Osteoblast (primary cell): Measurements from ENCODE around the gene BHLHE40. TPM values are rescaled to one million over a fixed set of nuclear protein-coding genes. Genes with fewer than 3 reads are reported as not detected.

ENCODE experiments used
- DNase-seq: peaks from one replicate; pipeline ENCODE4 v3.0.0; 2011; ENCODE audit warnings: low spot score, mixed read lengths; ENCODE audit not compliant: insufficient read length; ENCODE audit errors: missing footprints
- H2AFZ ChIP-seq: 2 replicates; pipeline ENCODE4 v1.6.0; 2011; ENCODE audit warnings: mild to moderate bottlenecking, low read length
- H3K27ac ChIP-seq: 2 replicates; pipeline ENCODE4 v1.5.1; 2011; ENCODE audit warnings: mild to moderate bottlenecking, low read depth, low read length, moderate library complexity
- H3K27me3 ChIP-seq: 2 replicates; pipeline ENCODE4 v1.6.0; 2012; ENCODE audit warnings: mild to moderate bottlenecking, control low read depth, inconsistent platforms, low read length, moderate library complexity; ENCODE audit not compliant: insufficient read depth
- H3K36me3 ChIP-seq: 2 replicates; pipeline ENCODE4 v1.5.1; 2011; ENCODE audit warnings: mild to moderate bottlenecking, low read length, control low read depth, moderate library complexity; ENCODE audit not compliant: insufficient read depth
- H3K4me1 ChIP-seq: 2 replicates; pipeline ENCODE4 v1.5.1; 2011; ENCODE audit warnings: mild to moderate bottlenecking, low read length, control low read depth, moderate library complexity; ENCODE audit not compliant: insufficient read depth
- H3K4me2 ChIP-seq: 2 replicates; pipeline ENCODE4 v1.6.0; 2011; ENCODE audit warnings: mild to moderate bottlenecking, low read length; ENCODE audit not compliant: insufficient read depth
- H3K4me3 ChIP-seq: fragments of 200-600 bp; sonication (generic); 3 replicates; pipeline ENCODE4 v1.5.1; 2012; ENCODE audit warnings: mild to moderate bottlenecking, low read length, inconsistent platforms; ENCODE audit not compliant: insufficient read depth
- H3K79me2 ChIP-seq: 2 replicates; pipeline ENCODE4 v1.6.0; 2012; ENCODE audit warnings: mild to moderate bottlenecking, low read length, control low read depth, inconsistent platforms; ENCODE audit not compliant: insufficient read depth
- H3K9me3 ChIP-seq: 2 replicates; pipeline ENCODE4 v1.5.1; 2011; ENCODE audit warnings: low read depth, low read length, control low read depth
- H4K20me1 ChIP-seq: 2 replicates; pipeline ENCODE4 v1.6.0; 2012; ENCODE audit warnings: mild to moderate bottlenecking, low read length, control low read depth; ENCODE audit not compliant: insufficient read depth
- CTCF ChIP-seq: IDR thresholded peaks from 2 replicates; pipeline ENCODE4 v1.5.1; 2011; ENCODE audit warnings: mild to moderate bottlenecking, low read depth, low read length, moderate library complexity; ENCODE audit errors: extremely low read depth
- total RNA-seq: library from RNA; depleted of rRNA; stranded (reverse); fragments of >200 nt; gene quantifications from 2 replicates; pipeline ENCODE4 v1.2.3, GENCODE V29; 2012

BHLHE40 gene
- total RNA-seq, 1 donor, result 70.2 TPM

GRCh38 chr3:5001135-5001534 is 21.9 kb downstream of the BHLHE40 start:
- no peak overlapping the region for H3K4me3 ChIP-seq
- H3K27ac ChIP-seq, result no peak overlapping the region
- H2AFZ ChIP-seq, result no peak overlapping the region
- no peak for DNase-seq
- no peaks in the 10 kb centered on the region for H3K9me3 ChIP-seq
- H3K79me2 ChIP-seq, result no peaks in the 10 kb centered on the region
- H3K36me3 ChIP-seq, result no peaks in the 10 kb centered on the region
- no peak for TF ChIP-seq CTCF
- H3K4me2 ChIP-seq, result no peak overlapping the region
- H3K27me3 ChIP-seq, result no peaks in the 10 kb centered on the region
- H4K20me1 ChIP-seq, result no peaks in the 10 kb centered on the region
- H3K4me1 ChIP-seq, result peaks cover 2% of the 10 kb centered on the region

- DNase-seq, result no peak
- H3K36me3 ChIP-seq, result no peaks in the 10 kb centered on the region
- H4K20me1 ChIP-seq, result no peaks in the 10 kb centered on the region
- H3K79me2 ChIP-seq, result no peaks in the 10 kb centered on the region
- H3K9me3 ChIP-seq, result no peaks in the 10 kb centered on the region
- no peak for TF ChIP-seq CTCF
- H2AFZ ChIP-seq, result no peak overlapping the region
- H3K4me1 ChIP-seq, result peaks cover 3% of the 10 kb centered on the region
- no peak overlapping the region for H3K4me3 ChIP-seq
- H3K4me2 ChIP-seq, result no peak overlapping the region
- H3K27ac ChIP-seq, result no peak overlapping the region
- H3K27me3 ChIP-seq, result no peaks in the 10 kb centered on the region
Measured at GRCh38 chr3:5001805-5002173, 22.6 kb downstream of the BHLHE40 start.

- no peak overlapping the region for H2AFZ ChIP-seq
- H3K4me2 ChIP-seq, result no peak overlapping the region
- H3K27me3 ChIP-seq, result no peaks in the 10 kb centered on the region
- no peaks in the 10 kb centered on the region for H4K20me1 ChIP-seq
- no peak overlapping the region for H3K27ac ChIP-seq
- no peaks in the 10 kb centered on the region for H3K79me2 ChIP-seq
- peaks cover 4% of the 10 kb centered on the region for H3K4me1 ChIP-seq
- no peaks in the 10 kb centered on the region for H3K36me3 ChIP-seq
- H3K4me3 ChIP-seq, result no peak overlapping the region
- no peaks in the 10 kb centered on the region for H3K9me3 ChIP-seq
- TF ChIP-seq CTCF, result no peak
- DNase-seq, result peak; percentile 46
Measured at GRCh38 chr3:5002174-5002870, 23.1 kb downstream of the BHLHE40 start.

GRCh38 chr3:5002871-5003247 is 23.6 kb downstream of the BHLHE40 start:
- TF ChIP-seq CTCF, result no peak
- no peaks in the 10 kb centered on the region for H3K9me3 ChIP-seq
- H4K20me1 ChIP-seq, result no peaks in the 10 kb centered on the region
- H3K79me2 ChIP-seq, result no peaks in the 10 kb centered on the region
- no peak overlapping the region for H3K27ac ChIP-seq
- no peak overlapping the region for H3K4me3 ChIP-seq
- DNase-seq, result no peak
- H3K36me3 ChIP-seq, result no peaks in the 10 kb centered on the region
- no peak overlapping the region for H2AFZ ChIP-seq
- H3K4me2 ChIP-seq, result no peak overlapping the region
- H3K27me3 ChIP-seq, result no peaks in the 10 kb centered on the region
- H3K4me1 ChIP-seq, result peaks cover 4% of the 10 kb centered on the region
